ENCODE data around the gene ADAMTS20.

GRCh38 chr12:43578782-43579181, 26.8 kb upstream of the ADAMTS20 start:
- no peak for TF ChIP-seq POLR2A (IDR thresholded peaks at IDR 0.05)
- TF ChIP-seq CTCF (IDR thresholded peaks at IDR 0.05): no peak
- TF ChIP-seq EP300 (IDR thresholded peaks at IDR 0.05): no peak
